Activated naive CD4-positive, alpha-beta T cell treated with anti-CD3 and anti-CD28 coated beads for 36 hours (primary cell): ENCODE results near the gene OR8K5. TPM values are rescaled to one million over a fixed set of nuclear protein-coding genes. Genes with fewer than 3 reads are reported as not detected.
"Not testable (repeated sequence)": the region's sequence is repeated elsewhere in the genome, so short reads cannot be mapped to it uniquely, and the experiment has no call there.

Experiments used
- CTCF ChIA-PET: fragments of 350-600 bp; sonication (Branson Sonifier 250); formaldehyde crosslinking; loops from one replicate; lab custom pipeline; 2021; ENCODE audit warnings: antibody characterized with exemption; lab: Charles Lee
- DNase-seq: peaks from one replicate; pipeline ENCODE4 v3.0.0-alpha.2; 2020
- H3K27ac Mint-ChIP-seq: one replicate; pipeline ENCODE4 v1.8.0; 2021; ENCODE audit warnings: mild to moderate bottlenecking, mixed read lengths
- H3K27me3 Mint-ChIP-seq: one replicate; pipeline ENCODE4 v1.8.0; 2021; ENCODE audit warnings: low read depth, mixed read lengths
- H3K36me3 Mint-ChIP-seq: one replicate; pipeline ENCODE4 v1.8.0; 2021; ENCODE audit warnings: low read depth, mixed read lengths
- H3K4me1 Mint-ChIP-seq: one replicate; pipeline ENCODE4 v1.8.0; 2021; ENCODE audit warnings: low read depth, mixed read lengths
- H3K4me3 Mint-ChIP-seq: one replicate; pipeline ENCODE4 v1.8.0; 2021; ENCODE audit warnings: mild to moderate bottlenecking, moderate library complexity, mixed read lengths
- H3K9me3 Mint-ChIP-seq: one replicate; pipeline ENCODE4 v1.8.0; 2021; ENCODE audit warnings: mixed read lengths
- intact Hi-C: fragments of 100-400 bp; cut with micrococcal nuclease; formaldehyde crosslinking; loops from one replicate; pipeline ENCODE4 v1.15.1; 2023
- total RNA-seq, 2 experiments: library from RNA; stranded (reverse); gene quantifications; one replicate each; pipeline ENCODE4 v1.2.3, GENCODE V29; 2021

The OR8K5 gene
- total RNA-seq: not detected

DNA sequence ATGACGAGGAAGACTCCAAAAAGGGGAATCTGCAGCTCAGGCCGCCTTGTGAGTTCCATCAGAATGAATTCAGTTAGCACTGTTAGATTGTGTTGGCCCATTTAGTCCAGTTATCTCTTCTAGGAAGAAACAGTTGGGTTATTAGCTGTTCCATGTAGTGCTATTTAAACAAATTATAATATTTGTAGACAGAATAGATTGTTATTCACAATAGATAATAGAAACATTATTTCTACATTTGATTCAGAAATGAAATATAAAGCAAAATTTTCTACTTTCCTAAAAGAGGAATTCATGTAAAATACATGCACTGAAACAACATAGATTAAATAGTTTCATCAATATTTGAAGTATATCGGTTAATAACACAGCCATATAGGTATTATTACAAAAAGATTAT, at the start of gene OR8K5:
Gene OR8K5, minus strand, starts transcription at position 101 of the 400 bp plus-strand sequence. Its CDS starts 0 bp downstream, at position 101.
- Mint-ChIP-seq H3K4me1 (no peaks in the 10 kb centered on the region), H3K4me3 (no peak within 1 kb of the TSS), H3K36me3 (no peaks in the 10 kb centered on the region), H3K27ac (no peak within 1 kb of the TSS), H3K9me3 (peaks cover 10% of the 10 kb centered on the region), H3K27me3 (no peaks in the 10 kb centered on the region)
- DNase-seq: no peak
- intact Hi-C loops: no loop called here
- CTCF ChIA-PET: no interaction called here

DNA sequence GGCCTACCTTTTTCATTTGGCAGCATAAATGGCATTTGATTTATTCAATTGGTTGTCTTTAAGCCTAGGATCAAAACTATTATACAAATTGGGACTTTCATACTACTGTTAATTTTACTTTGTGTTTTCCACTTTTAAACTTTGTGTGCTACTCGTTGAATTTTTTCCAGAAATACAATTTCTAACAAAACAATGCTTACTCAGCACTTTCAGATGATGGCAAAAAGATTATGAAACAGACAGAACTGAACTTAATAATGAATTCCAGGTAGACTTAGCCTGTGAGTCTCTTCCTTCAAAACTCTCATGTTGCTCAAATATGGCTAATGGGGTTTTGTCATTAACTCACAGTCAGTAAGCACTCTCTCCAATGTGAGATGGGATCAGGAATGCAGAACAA, 47.7 kb upstream of the OR8K5 start:
- Mint-ChIP-seq H3K9me3 (peaks cover 8% of the 10 kb centered on the region), H3K36me3 (no peaks in the 10 kb centered on the region), H3K27ac (no peak overlapping the region), H3K4me1 (no peaks in the 10 kb centered on the region), H3K4me3 (no peak overlapping the region), H3K27me3 (no peaks in the 10 kb centered on the region)
- intact Hi-C loops: no loop called here
- CTCF ChIA-PET: no interaction called here
- no peak for DNase-seq

DNA sequence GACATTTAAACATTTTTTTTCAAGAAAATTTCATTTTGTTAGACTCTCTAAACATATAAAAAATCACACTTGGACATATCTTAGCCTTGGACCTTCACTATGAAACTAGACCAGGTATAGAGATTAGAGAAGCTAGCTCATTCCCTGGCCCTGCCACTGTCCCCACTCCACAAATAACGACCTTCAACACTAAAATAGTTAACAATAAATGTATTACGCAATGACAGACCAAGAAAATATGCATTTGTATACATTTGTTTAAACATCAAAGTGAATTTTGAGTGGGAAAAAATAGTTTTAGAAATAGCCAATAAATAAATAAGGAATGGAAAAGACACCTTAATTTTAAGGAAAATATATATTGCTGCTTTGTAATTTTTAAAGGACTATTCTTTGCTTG, 37.2 kb upstream of the OR8K5 start:
- intact Hi-C loops: no loop called here
- Mint-ChIP-seq H3K4me3 (no peak overlapping the region), H3K4me1 (no peaks in the 10 kb centered on the region), H3K27ac (no peak overlapping the region), H3K9me3 (peaks cover 8% of the 10 kb centered on the region), H3K27me3 (no peaks in the 10 kb centered on the region), H3K36me3 (no peaks in the 10 kb centered on the region)
- CTCF ChIA-PET: no interaction called here
- no peak for DNase-seq

- H3K4me1 Mint-ChIP-seq: no peaks in the 10 kb centered on the region
Observed at GRCh38 chr11:56196705-56197104, 36.6 kb upstream of the OR8K5 start.

GRCh38 chr11:56188602-56189001, 28.5 kb upstream of the OR8K5 start:
- Mint-ChIP-seq H3K27ac (no peak overlapping the region), H3K4me3 (no peak overlapping the region), H3K4me1 (no peaks in the 10 kb centered on the region), H3K36me3 (no peaks in the 10 kb centered on the region), H3K27me3 (no peaks in the 10 kb centered on the region), H3K9me3 (peaks cover 3% of the 10 kb centered on the region)
- intact Hi-C loops: no loop called here
- DNase-seq: no peak
- CTCF ChIA-PET: no interaction called here

More at GRCh38 chr11:56196705-56197104, 36.6 kb upstream of the OR8K5 start:
- intact Hi-C loops: no loop called here
- Mint-ChIP-seq H3K27me3 (no peaks in the 10 kb centered on the region), H3K4me3 (no peak overlapping the region), H3K9me3 (peaks cover 8% of the 10 kb centered on the region), H3K36me3 (no peaks in the 10 kb centered on the region), H3K27ac (no peak overlapping the region)
- DNase-seq: no peak
- CTCF ChIA-PET: no interaction called here

GRCh38 chr11:56183459-56183858, 23.3 kb upstream of the OR8K5 start:
- no peak overlapping the region for H3K4me3 Mint-ChIP-seq
- H3K9me3 Mint-ChIP-seq: peaks cover 12% of the 10 kb centered on the region
- H3K4me1 Mint-ChIP-seq: no peaks in the 10 kb centered on the region
- CTCF ChIA-PET: no interaction called here
- H3K27me3 Mint-ChIP-seq: no peaks in the 10 kb centered on the region
- intact Hi-C loops: no loop called here
- H3K27ac Mint-ChIP-seq: no peak overlapping the region
- peaks cover 2% of the 10 kb centered on the region for H3K36me3 Mint-ChIP-seq
- DNase-seq: no peak

GRCh38 chr11:56176318-56176717, 16.2 kb upstream of the OR8K5 start, which contains the start of gene OR5J2:
Gene OR5J2 (plus strand): TSS chr11:56176618. CDS start chr11:56176618, 0 bp downstream.
- Mint-ChIP-seq H3K27me3 (no peaks in the 10 kb centered on the region), H3K36me3 (peaks cover 2% of the 10 kb centered on the region), H3K4me1 (no peaks in the 10 kb centered on the region), H3K27ac (no peak within 1 kb of the TSS), H3K4me3 (no peak within 1 kb of the TSS), H3K9me3 (peaks cover 14% of the 10 kb centered on the region)
- CTCF ChIA-PET: no interaction called here
- intact Hi-C loops: no loop called here
- DNase-seq: no peak

DNA sequence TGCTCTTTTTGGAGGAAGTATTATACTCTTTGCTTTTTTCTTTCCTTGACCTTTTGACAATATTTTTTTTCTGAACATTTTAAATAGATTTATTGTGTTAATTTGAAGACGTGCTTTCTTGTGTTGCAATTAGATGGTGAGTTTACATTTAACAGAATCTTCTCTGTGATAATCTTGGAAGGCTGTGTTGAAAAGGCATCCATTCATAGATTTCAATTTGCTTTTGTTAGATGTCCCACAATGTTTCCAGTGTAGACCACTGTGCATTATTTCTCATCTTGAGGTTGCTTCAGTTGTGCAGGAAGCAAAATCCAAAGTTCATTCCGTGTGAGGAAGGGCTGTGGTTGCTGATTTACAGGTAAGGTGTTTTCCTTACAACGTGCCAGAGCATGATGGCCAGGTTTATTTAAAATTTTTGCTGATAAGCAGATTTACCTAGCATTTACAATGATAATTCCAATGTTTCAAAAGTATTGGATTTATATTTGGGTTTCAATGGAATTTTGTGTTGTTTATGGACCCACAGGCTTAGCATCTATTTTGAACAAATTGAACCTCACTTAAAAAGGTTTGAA, 12.2 kb upstream of the OR8K5 start:
- CTCF ChIA-PET: no interaction called here
- intact Hi-C loops: no loop called here
- peaks cover 10% of the 10 kb centered on the region for H3K9me3 Mint-ChIP-seq
- no peak overlapping the region for H3K27ac Mint-ChIP-seq
- no peak for DNase-seq
- no peaks in the 10 kb centered on the region for H3K36me3 Mint-ChIP-seq
- H3K4me3 Mint-ChIP-seq: no peak overlapping the region
- H3K27me3 Mint-ChIP-seq: no peaks in the 10 kb centered on the region
- H3K4me1 Mint-ChIP-seq: no peaks in the 10 kb centered on the region

- intact Hi-C loops: no loop called here
- no peak overlapping the region for H3K4me3 Mint-ChIP-seq
Observed at GRCh38 chr11:56163804-56164203, 3.7 kb upstream of the OR8K5 start.

GRCh38 chr11:56152333-56152732, 7.8 kb downstream of the OR8K5 start:
- Mint-ChIP-seq H3K4me3 (no peak overlapping the region), H3K36me3 (no peaks in the 10 kb centered on the region), H3K27me3 (no peaks in the 10 kb centered on the region), H3K9me3 (peaks cover 20% of the 10 kb centered on the region), H3K4me1 (no peaks in the 10 kb centered on the region), H3K27ac (no peak overlapping the region)
- CTCF ChIA-PET: no interaction called here
- intact Hi-C loops: no loop called here
- no peak for DNase-seq

More at GRCh38 chr11:56163804-56164203, 3.7 kb upstream of the OR8K5 start:
- CTCF ChIA-PET: no interaction called here
- peaks cover 9% of the 10 kb centered on the region for H3K9me3 Mint-ChIP-seq
- no peak overlapping the region for H3K27ac Mint-ChIP-seq
- DNase-seq: no peak
- no peaks in the 10 kb centered on the region for H3K4me1 Mint-ChIP-seq
- H3K27me3 Mint-ChIP-seq: no peaks in the 10 kb centered on the region
- H3K36me3 Mint-ChIP-seq: no peaks in the 10 kb centered on the region

GRCh38 chr11:56151376-56151775, 8.7 kb downstream of the OR8K5 start:
- Mint-ChIP-seq H3K27ac (no peak overlapping the region), H3K27me3 (no peaks in the 10 kb centered on the region), H3K4me3 (no peak overlapping the region), H3K36me3 (no peaks in the 10 kb centered on the region), H3K9me3 (peaks cover 16% of the 10 kb centered on the region), H3K4me1 (no peaks in the 10 kb centered on the region)
- intact Hi-C loops: no loop called here
- no peak for DNase-seq
- CTCF ChIA-PET: no interaction called here

GRCh38 chr11:56143681-56144080, 16.4 kb downstream of the OR8K5 start:
- H3K9me3 Mint-ChIP-seq, intact Hi-C loops, H3K4me3 Mint-ChIP-seq: not testable (repeated sequence)

DNA sequence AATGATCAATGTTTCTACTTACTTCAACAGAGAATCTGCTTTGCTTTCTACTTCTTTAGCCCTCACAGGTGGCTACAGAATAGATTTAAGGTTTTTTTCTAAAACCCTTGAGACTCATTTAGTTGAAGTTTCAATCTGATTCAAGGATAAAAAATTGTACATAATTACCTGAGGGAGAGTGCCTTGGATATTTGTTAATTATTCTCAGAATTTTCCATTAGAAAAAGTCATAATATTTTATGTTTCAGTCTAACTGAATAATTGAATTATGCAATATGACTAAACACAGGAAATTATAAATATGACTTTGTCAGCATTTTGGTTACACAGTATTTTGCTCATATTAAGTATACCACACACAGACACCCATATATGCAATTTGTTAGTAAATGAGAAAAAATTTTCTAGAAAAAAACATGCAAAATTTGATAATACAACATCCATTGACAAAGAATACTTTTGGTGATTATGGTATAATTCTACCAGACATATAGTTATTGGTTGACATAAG, 19.9 kb downstream of the OR8K5 start, which contains the start of gene OR8J3:
Gene OR8J3, minus strand, starts transcription at position 51 of the 511 bp plus-strand sequence. CDS start 2,483 bp downstream, outside the sequence.
- intact Hi-C loops: no loop called here
- DNase-seq: no peak
- no peak within 1 kb of the TSS for H3K27ac Mint-ChIP-seq
- H3K36me3 Mint-ChIP-seq: no peaks in the 10 kb centered on the region
- peaks cover 6% of the 10 kb centered on the region for H3K9me3 Mint-ChIP-seq
- H3K27me3 Mint-ChIP-seq: no peaks in the 10 kb centered on the region
- no peak within 1 kb of the TSS for H3K4me3 Mint-ChIP-seq
- CTCF ChIA-PET: no interaction called here
- H3K4me1 Mint-ChIP-seq: no peaks in the 10 kb centered on the region

More at GRCh38 chr11:56143681-56144080, 16.4 kb downstream of the OR8K5 start:
- H3K36me3 Mint-ChIP-seq, H3K27ac Mint-ChIP-seq, DNase-seq, CTCF ChIA-PET, H3K4me1 Mint-ChIP-seq, H3K27me3 Mint-ChIP-seq: not testable (repeated sequence)
